HEK293 (cell line): ENCODE data around the gene VGLL3.

Experiments used
- BCL11A ChIP-seq: fragments of 450-650 bp; formaldehyde crosslinking; IDR thresholded peaks from 2 replicates; pipeline ENCODE4 v1.5.1; 2016; ENCODE audit warnings: low read depth, missing biosample characterization, missing genetic modification characterization
- CTCF ChIP-seq: fragments of 450-650 bp; formaldehyde crosslinking; IDR thresholded peaks from 2 replicates; pipeline ENCODE4 v1.5.1; 2016; ENCODE audit warnings: missing biosample characterization, missing genetic modification characterization
- FEZF1 ChIP-seq: fragments of 450-650 bp; formaldehyde crosslinking; IDR thresholded peaks from 2 replicates; pipeline ENCODE4 v1.5.1; 2016; ENCODE audit warnings: missing biosample characterization, missing genetic modification characterization
- PRDM2 ChIP-seq: fragments of 450-650 bp; formaldehyde crosslinking; IDR thresholded peaks from 2 replicates; pipeline ENCODE4 v1.5.1; 2016; ENCODE audit warnings: missing biosample characterization, missing genetic modification characterization, borderline replicate concordance
- PRDM4 ChIP-seq: fragments of 450-650 bp; formaldehyde crosslinking; IDR thresholded peaks from 2 replicates; pipeline ENCODE4 v1.5.1; 2017; ENCODE audit warnings: missing biosample characterization, missing genetic modification characterization
- ZNF174 ChIP-seq: fragments of 450-650 bp; formaldehyde crosslinking; IDR thresholded peaks from 2 replicates; pipeline ENCODE4 v1.5.0; 2017; ENCODE audit warnings: missing biosample characterization, mild to moderate bottlenecking, missing genetic modification characterization
- ZNF202 ChIP-seq: fragments of 450-650 bp; formaldehyde crosslinking; IDR thresholded peaks from 2 replicates; pipeline ENCODE4 v1.5.1; 2016; ENCODE audit warnings: missing biosample characterization, missing genetic modification characterization, borderline replicate concordance
- ZNF274 ChIP-seq, 2 experiments: fragments of 200-500 bp in 1 of 2; fragments of 450-650 bp in 1 of 2; sonication (Bioruptor generic) in 1 of 2; formaldehyde crosslinking in 1 of 2; IDR thresholded peaks; 2 replicates each; pipeline versions ENCODE4 v1.5.1 to v1.6.1; 2014 to 2016; ENCODE audit warnings: borderline replicate concordance in 1 of 2, inconsistent platforms in 1 of 2, low read length in 1 of 2, missing biosample characterization in 1 of 2, missing genetic modification characterization in 1 of 2
- ZNF335 ChIP-seq: fragments of 450-650 bp; formaldehyde crosslinking; conservative IDR thresholded peaks from 2 replicates; pipeline ENCODE4 v1.5.1; 2016; ENCODE audit warnings: missing biosample characterization, missing genetic modification characterization
- ZNF501 ChIP-seq: fragments of 450-650 bp; formaldehyde crosslinking; IDR thresholded peaks from 2 replicates; pipeline ENCODE4 v1.5.1; 2016; ENCODE audit warnings: missing biosample characterization, missing genetic modification characterization
- ZNF707 ChIP-seq: fragments of 450-650 bp; formaldehyde crosslinking; IDR thresholded peaks from 2 replicates; pipeline ENCODE4 v1.5.1; 2016; ENCODE audit warnings: missing biosample characterization, missing genetic modification characterization
- ZNF777 ChIP-seq: fragments of 450-650 bp; formaldehyde crosslinking; IDR thresholded peaks from 2 replicates; pipeline ENCODE4 v1.5.1; 2017; ENCODE audit warnings: missing biosample characterization, missing genetic modification characterization, borderline replicate concordance

GRCh38 chr3:86965166-86965565 is 25.8 kb downstream of the VGLL3 start:
- TF ChIP-seq ZNF274 (IDR thresholded peaks at IDR 0.05; ENCODE audit: low read length) (no peak), ZNF274 (tag by site-specific recombination; IDR thresholded peaks at IDR 0.05; ENCODE audit: borderline replicate concordance) (no peak), CTCF (no peak), ZNF777 (tag by site-specific recombination) (no peak), ZNF202 (tag by site-specific recombination) (no peak), PRDM2 (tag by site-specific recombination) (no peak), ZNF707 (tag by site-specific recombination) (no peak), ZNF174 (tag by site-specific recombination) (no peak), ZNF501 (tag by site-specific recombination) (no peak), PRDM4 (tag by site-specific recombination) (no peak), ZNF335 (tag by site-specific recombination) (no peak), FEZF1 (tag by site-specific recombination) (no peak), BCL11A (tag by site-specific recombination) (no peak)
